Neural cell (in vitro differentiated cells): ENCODE measurements around the gene PRKG1.

Source experiments
- CTCF ChIP-seq: fragments of 450-650 bp; IDR thresholded peaks from 2 replicates; pipeline ENCODE4 v1.5.1; 2014; ENCODE audit warnings: antibody characterized with exemption, mild to moderate bottlenecking, moderate library complexity; ENCODE audit not compliant: poor library complexity, severe bottlenecking
- EZH2 ChIP-seq: fragments of 200-600, 300-800 bp; shearing (Covaris generic), sonication (generic); IDR thresholded peaks from 2 replicates; pipeline ENCODE4 v1.6.1; 2014; ENCODE audit warnings: antibody characterized with exemption, low read length, borderline replicate concordance, mild to moderate bottlenecking; ENCODE audit not compliant: insufficient read depth, poor library complexity, severe bottlenecking
- MXI1 ChIP-seq: fragments of 450-650 bp; conservative IDR thresholded peaks from 2 replicates; pipeline ENCODE4 v1.6.1; 2014; ENCODE audit warnings: antibody characterized with exemption, mild to moderate bottlenecking; ENCODE audit not compliant: poor library complexity, severe bottlenecking
- POLR2AphosphoS5 ChIP-seq: IDR thresholded peaks from 2 replicates; pipeline ENCODE4 v1.6.1; 2012

GRCh38 chr10:52261362-52261761 is 1187.1 kb downstream of the PRKG1 start:
- TF ChIP-seq CTCF (no peak), POLR2AphosphoS5 (no peak), MXI1 (no peak), EZH2 (no peak)
